K562 (cell line): ENCODE results near the gene TRAF1. TPM values are rescaled to one million over a fixed set of nuclear protein-coding genes. Genes with fewer than 3 reads are reported as not detected.

Experiments
- ATAC-seq: fragments of 200-7000 bp; cut with Tn5 transposase; 3 replicates; pipeline ENCODE4 v1.9.1; 2020; ENCODE audit warnings: moderate library complexity
- BruUV-seq: library from RNA; stranded (reverse); fragments of 400-500 nt; replicated peaks from 2 replicates; lab custom pipeline; 2021; lab: Mats Ljungman, UMichigan
- CTCF ChIA-PET: fragments of 300-600 bp; formaldehyde crosslinking; extraction: SDS; loops from one replicate; lab custom pipeline; 2021; ENCODE audit warnings: low intra/inter-chr PET ratio; lab: Yijun Ruan, JAX
- POLR2A ChIA-PET: fragments of 300-600, 350-650 bp; sonication (Branson Sonifier 250); formaldehyde crosslinking; extraction: SDS; loops from one replicate; lab custom pipeline; 2021; ENCODE audit warnings: antibody characterized with exemption, inconsistent platforms; lab: Yijun Ruan, JAX
- DNase-seq, 4 experiments: peaks; one replicate each; pipeline versions ENCODE4 v3.0.0 to v3.0.0-alpha.2; 2011 to 2018; ENCODE audit warnings: low spot score in 3 of 4, mixed read lengths in 3 of 4; ENCODE audit errors: extremely low read depth in 1 of 4
- FAIRE-seq: peaks from 2 replicates; lab custom pipeline; 2011; peaks lifted over from hg19 to GRCh38; lab: Jason Lieb, UNC
- H2AFZ ChIP-seq: 2 replicates; pipeline ENCODE4 v1.6.0; 2011; ENCODE audit warnings: low read depth, low read length, control low read depth, inconsistent platforms
- H3K27ac ChIP-seq: fragments of 200-600 bp; 3 replicates; pipeline ENCODE4 v1.8.0; 2011; ENCODE audit warnings: low read depth, mild to moderate bottlenecking, control low read depth, inconsistent platforms, low read length, moderate library complexity, mixed read lengths; ENCODE audit errors: extremely low read depth
- H3K27me3 ChIP-seq, 2 experiments: fragments of 300-600 bp in 1 of 2; 2 replicates in 1 of 2; 3 replicates in 1 of 2; pipeline versions ENCODE4 v1.6.0 to v1.8.0; 2011; ENCODE audit warnings: inconsistent platforms in 2 of 2, low read length in 2 of 2, mild to moderate bottlenecking in 1 of 2, mixed read lengths in 1 of 2, moderate library complexity in 1 of 2; ENCODE audit not compliant: control insufficient read depth in 2 of 2, insufficient read depth in 2 of 2
- H3K36me3 ChIP-seq: fragments of 300-600 bp; 3 replicates; pipeline ENCODE4 v1.8.0; 2011; ENCODE audit warnings: mild to moderate bottlenecking, low read length, inconsistent platforms; ENCODE audit not compliant: control insufficient read depth, insufficient read depth
- H3K4me1 ChIP-seq, 2 experiments: fragments of 200-600 bp in 1 of 2; replicated peaks in 1 of 2; 2 replicates in 1 of 2; 3 replicates in 1 of 2; pipeline versions ENCODE4 v1.5.1 to v1.8.0; 2011; ENCODE audit warnings: inconsistent platforms in 2 of 2, low read length in 2 of 2, mild to moderate bottlenecking in 1 of 2, mixed read lengths in 1 of 2, moderate library complexity in 1 of 2; ENCODE audit not compliant: control insufficient read depth in 2 of 2, insufficient read depth in 2 of 2
- H3K4me2 ChIP-seq: 2 replicates; pipeline ENCODE4 v1.6.1; 2011; ENCODE audit warnings: low read length, control low read depth, inconsistent platforms, mixed read lengths; ENCODE audit not compliant: insufficient read depth
- H3K4me3 ChIP-seq: fragments of 200-600 bp; sonication (generic), shearing (Covaris generic); 2 replicates; pipeline ENCODE4 v1.5.1; 2016; ENCODE audit warnings: control low read depth, inconsistent platforms
- H3K79me2 ChIP-seq: fragments of 200-600 bp; 3 replicates; pipeline ENCODE4 v1.8.0; 2011; ENCODE audit warnings: low read length, inconsistent platforms; ENCODE audit not compliant: control insufficient read depth, insufficient read depth
- H3K9ac ChIP-seq, 2 experiments: 2 replicates each; pipeline versions ENCODE4 v1.6.0 to v1.6.1; 2011; ENCODE audit warnings: low read depth in 2 of 2, low read length in 2 of 2, control low read depth in 1 of 2, inconsistent platforms in 1 of 2, mild to moderate bottlenecking in 1 of 2, mixed read lengths in 1 of 2; ENCODE audit not compliant: insufficient read depth in 1 of 2
- H3K9me1 ChIP-seq: one replicate; pipeline ENCODE4 v1.6.0; 2011; ENCODE audit warnings: inconsistent platforms, mild to moderate bottlenecking, low read length, moderate library complexity; ENCODE audit not compliant: control insufficient read depth, insufficient read depth
- H3K9me3 ChIP-seq: replicated peaks from 2 replicates; pipeline ENCODE4 v1.5.1; 2011; ENCODE audit warnings: low read depth, low read length, inconsistent platforms; ENCODE audit not compliant: control insufficient read depth, insufficient read depth
- H4K20me1 ChIP-seq: replicated peaks from 2 replicates; pipeline ENCODE4 v1.6.1; 2011; ENCODE audit warnings: low read length, inconsistent platforms, mixed read lengths; ENCODE audit not compliant: control insufficient read depth, insufficient read depth
- EHMT2 ChIP-seq: fragments of 450-650 bp; IDR thresholded peaks from 2 replicates; pipeline ENCODE4 v1.6.1; 2018; ENCODE audit warnings: antibody characterized with exemption
- HEY1 ChIP-seq: fragments of 250-450 bp; sonication (Bioruptor Pico); IDR thresholded peaks from 2 replicates; pipeline ENCODE4 v1.5.0; 2020; ENCODE audit warnings: mild to moderate bottlenecking, moderate library complexity, borderline replicate concordance
- KDM5B ChIP-seq: fragments of 200-600 bp; sonication (generic); IDR thresholded peaks from 2 replicates; pipeline ENCODE4 v1.6.1; 2012; ENCODE audit warnings: low read depth, mild to moderate bottlenecking, moderate library complexity, low read length, control low read depth, inconsistent platforms; ENCODE audit not compliant: insufficient replicate concordance
- NR3C1 ChIP-seq: sonication (generic); formaldehyde crosslinking; IDR thresholded peaks from 2 replicates; pipeline ENCODE4 v1.8.1; 2022; ENCODE audit warnings: missing genetic modification reagents
- POLR2H ChIP-seq: IDR thresholded peaks from 2 replicates; pipeline ENCODE4 v1.6.1; 2016; ENCODE audit warnings: missing genetic modification characterization, low read depth, mild to moderate bottlenecking, control low read depth, missing compliant biosample characterization, moderate library complexity
- RUNX1 ChIP-seq: sonication (generic); IDR thresholded peaks from 2 replicates; pipeline ENCODE4 v1.6.1; 2016; ENCODE audit warnings: antibody characterized with exemption, low read depth
- SAFB2 ChIP-seq: fragments of 200-400 bp; formaldehyde crosslinking; IDR thresholded peaks from 2 replicates; pipeline ENCODE4 v1.6.1; 2018; ENCODE audit warnings: borderline replicate concordance, low read length, low read depth, moderate library complexity; ENCODE audit not compliant: severe bottlenecking
- SOX6 ChIP-seq: fragments of 450-650 bp; IDR thresholded peaks from 2 replicates; pipeline ENCODE4 v1.6.1; 2014; ENCODE audit warnings: mild to moderate bottlenecking
- SP1 ChIP-seq: sonication (generic); formaldehyde crosslinking; IDR thresholded peaks from 2 replicates; pipeline ENCODE4 v1.8.1; 2022; ENCODE audit warnings: mild to moderate bottlenecking, missing genetic modification reagents
- SP2 ChIP-seq: IDR thresholded peaks from 2 replicates; pipeline ENCODE4 v1.6.1; 2011; ENCODE audit warnings: mild to moderate bottlenecking, low read depth, low read length, moderate library complexity; ENCODE audit not compliant: poor library complexity, severe bottlenecking; ENCODE audit errors: extremely low read depth
- TRIM24 ChIP-seq, 2 experiments: fragments of 450-650 bp; IDR thresholded peaks; 2 replicates each; pipeline ENCODE4 v1.6.1; 2016
- ZNF280B ChIP-seq: fragments of 250-450 bp; sonication (Bioruptor Pico); IDR thresholded peaks from 2 replicates; pipeline ENCODE4 v1.5.1; 2021; ENCODE audit warnings: mild to moderate bottlenecking
- ZNF512 ChIP-seq: IDR thresholded peaks from 2 replicates; pipeline ENCODE4 v1.6.1; 2016; ENCODE audit warnings: missing genetic modification characterization, missing compliant biosample characterization
- ZNF717 ChIP-seq: fragments of 250-450 bp; sonication (Bioruptor Pico); IDR thresholded peaks from 2 replicates; pipeline ENCODE4 v1.5.0; 2021
- ZNF766 ChIP-seq: fragments of 200-800 bp; sonication (Bioruptor generic); conservative IDR thresholded peaks from 2 replicates; pipeline ENCODE4 v1.6.1; 2016; ENCODE audit warnings: missing genetic modification characterization, missing compliant biosample characterization
- ZNF785 ChIP-seq: fragments of 250-450 bp; sonication (Bioruptor Pico); IDR thresholded peaks from 2 replicates; pipeline ENCODE4 v1.4.0; 2020; ENCODE audit warnings: mild to moderate bottlenecking
- WGBS: fragments of 100-300 bp; shearing (Covaris generic); methylation state at CpG from one replicate; pipeline ENCODE4 v1.1.6; 2016; ENCODE audit warnings: low coverage, mixed read lengths; ENCODE audit not compliant: insufficient coverage; ENCODE audit errors: missing lambda C conversion rate; 5-methylcytosine and 5-hydroxymethylcytosine counted together
- in situ Hi-C: fragments of 300-500 bp; cut with MboI; formaldehyde crosslinking; loops from 4 replicates; pipeline ENCODE4 v1.15.0; 2018; ENCODE audit warnings: inconsistent platforms, mixed read lengths
- intact Hi-C: fragments of 100-400 bp; cut with micrococcal nuclease; formaldehyde crosslinking; loops from 2 replicates; pipeline ENCODE4 v1.14.2; 2022
- polyA plus RNA-seq, 8 experiments: library from polyadenylated mRNA; depleted of rRNA in 4 of 8; stranded (reverse) in 5 of 8; unstranded in 3 of 8; fragments of >200 nt; fragmentation: Nextera tagmentation in 2 of 8; fragmentation: Illumina TruSeq in 1 of 8; extraction: Ambion mirVana in 2 of 8; extraction: Trizol in 1 of 8; gene quantifications; 2 replicates each; pipeline versions ENCODE4 v1.2.1 to v1.2.3, GENCODE V29; 2011 to 2014; ENCODE audit warnings: inconsistent platforms in 1 of 8, missing spikeins in 1 of 8
- total RNA-seq, 7 experiments: library from RNA; depleted of rRNA in 6 of 7; stranded (reverse); fragments of >200 nt in 6 of 7; fragmentation: Illumina TruSeq in 2 of 7; extraction: Trizol in 2 of 7; gene quantifications; 2 replicates each; pipeline versions ENCODE4 v1.2.1 to v1.2.3, GENCODE V29; 2011 to 2021; ENCODE audit warnings: low replicate concordance in 1 of 7

Gene TRAF1
- total and polyA plus RNA-seq, 9 of the 15 experiments (the other 6 are each of a cell fraction or from before 2014, with no cell fraction given) = 0.01 to 1.1 (median 0.04) TPM; not detected in 2

GRCh38 chr9:120870206-120870605 lies 56.4 kb downstream of the TRAF1 start:
- in situ Hi-C loops = loop anchor here (5.0 kb wide), 1 partner anchor 63 kb away; no protein-coding TSS in a partner anchor
- no peak for FAIRE-seq

More at GRCh38 chr9:120870206-120870605, 56.4 kb downstream of the TRAF1 start:
- POLR2A ChIA-PET = interaction anchor here (0.6 to 15.5 kb wide), 8 partner anchors 9 to 329 kb away, joined by 3 to 464 read pairs (median 5); partner anchors contain the start of genes FBXW2, PHF19 and PSMD5
- no peak for ATAC-seq
- Histone ChIP-seq H3K4me1 (peaks cover 27 to 35% of the 10 kb centered on the region in 2 experiments), H3K4me3 (no peak overlapping the region), H2AFZ (no peak overlapping the region), H3K9me1 (peaks cover 8% of the 10 kb centered on the region), H4K20me1 (no peaks in the 10 kb centered on the region), H3K27me3 (no peaks in the 10 kb centered on the region), H3K9ac (peak overlapping the region in 1 of 2 experiments; percentile 82; a peak in 1 of 4 replicates), H3K9me3 (no peaks in the 10 kb centered on the region), H3K27ac (peak overlapping the region; percentile 76; the same call in 1 of the 3 replicates), H3K36me3 (peaks cover 92% of the 10 kb centered on the region), H3K79me2 (peaks cover 40% of the 10 kb centered on the region), H3K4me2 (no peak overlapping the region)
- TF ChIP-seq SAFB2 (no peak), ZNF512 (tag) (no peak), EHMT2 (no peak), KDM5B (no peak), SP2 (no peak), ZNF717 (CRISPR knock-in tag) (no peak), ZNF785 (CRISPR knock-in tag) (no peak), ZNF280B (CRISPR knock-in tag) (no peak), SP1 (CRISPR knock-in tag) (no peak), HEY1 (CRISPR knock-in tag) (no peak), RUNX1 (no peak), SOX6 (no peak), POLR2H (tag) (no peak), ZNF766 (CRISPR knock-in tag) (no peak), NR3C1 (CRISPR knock-in tag) (no peak), TRIM24 (IDR thresholded peaks at IDR 0.05) (no peak)
- intact Hi-C loops = loop anchor here (10.0 kb wide), 1 partner anchor 205 kb away; the partner anchor contains the start of gene CNTRL
- no TSS peak for BruUV-seq
- WGBS = 88% methylated on average over 9 of the region's 9 CpGs
- CTCF ChIA-PET = no interaction called here
- DNase-seq = no peak
